ENCODE data around the gene POU6F2. TPM values are rescaled to one million over a fixed set of nuclear protein-coding genes. Genes with fewer than 3 reads are reported as not detected.
"Not testable (repeated sequence)": the region's sequence is repeated elsewhere in the genome, so short reads cannot be mapped to it uniquely, and the experiment has no call there.

The POU6F2 gene
- total and polyA plus RNA-seq, 5 donors = 0.81 to 3.4 (median 2.9) TPM

- no peaks in the 10 kb centered on the region for H3K9me3 ChIP-seq (ENCODE audit: control insufficient read depth, low read length)
- H3K4me1 ChIP-seq (ENCODE audit: control insufficient read depth, insufficient read depth, low read length) = no peaks in the 10 kb centered on the region
- H3K27ac ChIP-seq (ENCODE audit: low read length) = no peak overlapping the region
- DNase-seq (no peak), ATAC-seq (no peak)
- H3K4me3 ChIP-seq (ENCODE audit: low read length) = no peak overlapping the region
- intact Hi-C loops (cut with DNase I) = no loop called here
- no peaks in the 10 kb centered on the region for H3K27me3 ChIP-seq (ENCODE audit: control insufficient read depth, insufficient read depth)
- WGBS = 46% methylated on average over 4 of the region's 4 CpGs
Observed at GRCh38 chr7:39187130-39187529, 209.4 kb downstream of the POU6F2 start.

- Histone ChIP-seq H3K4me1 (ENCODE audit: control insufficient read depth, insufficient read depth, low read length) (no peaks in the 10 kb centered on the region), H3K27ac (ENCODE audit: low read length) (no peak overlapping the region), H3K9me3 (ENCODE audit: control insufficient read depth, low read length) (no peaks in the 10 kb centered on the region), H3K27me3 (ENCODE audit: control insufficient read depth, insufficient read depth) (no peaks in the 10 kb centered on the region), H3K4me3 (ENCODE audit: low read length) (no peak overlapping the region)
- 64% methylated on average over 1 of the region's 1 CpG for WGBS
- intact Hi-C loops (cut with DNase I) = no loop called here
- ATAC-seq = no peak
- DNase-seq = no peak
Observed at GRCh38 chr7:39192476-39192875, 214.8 kb downstream of the POU6F2 start.

GRCh38 chr7:39194388-39194787, 216.7 kb downstream of the POU6F2 start:
- 92% methylated on average over 10 of the region's 10 CpGs for WGBS
- intact Hi-C loops (cut with DNase I) = not testable (repeated sequence)

GRCh38 chr7:39195967-39196366, 218.3 kb downstream of the POU6F2 start:
- WGBS = 75% methylated on average over 5 of the region's 5 CpGs
- H3K27me3 ChIP-seq (ENCODE audit: control insufficient read depth, insufficient read depth) = no peaks in the 10 kb centered on the region

More at GRCh38 chr7:39194388-39194787, 216.7 kb downstream of the POU6F2 start:
- H3K4me1 ChIP-seq (ENCODE audit: control insufficient read depth, insufficient read depth, low read length); H3K9me3 ChIP-seq (ENCODE audit: control insufficient read depth, low read length); H3K27me3 ChIP-seq (ENCODE audit: control insufficient read depth, insufficient read depth); ATAC-seq; H3K4me3 ChIP-seq (ENCODE audit: low read length); DNase-seq; H3K27ac ChIP-seq (ENCODE audit: low read length): not testable (repeated sequence)

GRCh38 chr7:39197831-39198230, 220.1 kb downstream of the POU6F2 start:
- H3K9me3 ChIP-seq (ENCODE audit: control insufficient read depth, low read length) = no peaks in the 10 kb centered on the region
- 61% methylated on average over 1 of the region's 1 CpG for WGBS
- no peak overlapping the region for H3K4me3 ChIP-seq (ENCODE audit: low read length)
- DNase-seq (no peak), ATAC-seq (no peak)
- H3K4me1 ChIP-seq (ENCODE audit: control insufficient read depth, insufficient read depth, low read length) = no peaks in the 10 kb centered on the region
- intact Hi-C loops (cut with DNase I) = no loop called here
- H3K27ac ChIP-seq (ENCODE audit: low read length) = no peak overlapping the region
- no peaks in the 10 kb centered on the region for H3K27me3 ChIP-seq (ENCODE audit: control insufficient read depth, insufficient read depth)

More at GRCh38 chr7:39195967-39196366, 218.3 kb downstream of the POU6F2 start:
- Histone ChIP-seq H3K4me1 (ENCODE audit: control insufficient read depth, insufficient read depth, low read length) (no peaks in the 10 kb centered on the region), H3K9me3 (ENCODE audit: control insufficient read depth, low read length) (no peaks in the 10 kb centered on the region), H3K27ac (ENCODE audit: low read length) (no peak overlapping the region), H3K4me3 (ENCODE audit: low read length) (no peak overlapping the region)
- ATAC-seq = no peak
- intact Hi-C loops (cut with DNase I) = no loop called here
- DNase-seq = no peak

- WGBS = 64% methylated on average over 2 of the region's 2 CpGs
Observed at GRCh38 chr7:39198556-39198955, 220.8 kb downstream of the POU6F2 start.

GRCh38 chr7:39199006-39199405, 221.3 kb downstream of the POU6F2 start:
- ATAC-seq (no peak), DNase-seq (no peak)
- no peak overlapping the region for H3K4me3 ChIP-seq (ENCODE audit: low read length)
- no peaks in the 10 kb centered on the region for H3K27me3 ChIP-seq (ENCODE audit: control insufficient read depth, insufficient read depth)
- H3K27ac ChIP-seq (ENCODE audit: low read length) = no peak overlapping the region
- no peaks in the 10 kb centered on the region for H3K4me1 ChIP-seq (ENCODE audit: control insufficient read depth, insufficient read depth, low read length)
- intact Hi-C loops (cut with DNase I) = no loop called here
- WGBS = 54% methylated on average over 4 of the region's 4 CpGs
- H3K9me3 ChIP-seq (ENCODE audit: control insufficient read depth, low read length) = no peaks in the 10 kb centered on the region

More at GRCh38 chr7:39198556-39198955, 220.8 kb downstream of the POU6F2 start:
- Histone ChIP-seq H3K4me1 (ENCODE audit: control insufficient read depth, insufficient read depth, low read length) (no peaks in the 10 kb centered on the region), H3K9me3 (ENCODE audit: control insufficient read depth, low read length) (no peaks in the 10 kb centered on the region), H3K4me3 (ENCODE audit: low read length) (no peak overlapping the region), H3K27ac (ENCODE audit: low read length) (no peak overlapping the region), H3K27me3 (ENCODE audit: control insufficient read depth, insufficient read depth) (no peaks in the 10 kb centered on the region)
- DNase-seq (no peak), ATAC-seq (no peak)
- intact Hi-C loops (cut with DNase I) = no loop called here

GRCh38 chr7:39199951-39200350, 222.2 kb downstream of the POU6F2 start:
- intact Hi-C loops (cut with DNase I) = no loop called here
- no peak overlapping the region for H3K4me3 ChIP-seq (ENCODE audit: low read length)
- DNase-seq = no peak
- no peak for ATAC-seq
- H3K4me1 ChIP-seq (ENCODE audit: control insufficient read depth, insufficient read depth, low read length) = no peaks in the 10 kb centered on the region
- WGBS = 83% methylated on average over 5 of the region's 5 CpGs
- H3K27ac ChIP-seq (ENCODE audit: low read length) = no peak overlapping the region
- no peaks in the 10 kb centered on the region for H3K27me3 ChIP-seq (ENCODE audit: control insufficient read depth, insufficient read depth)
- no peaks in the 10 kb centered on the region for H3K9me3 ChIP-seq (ENCODE audit: control insufficient read depth, low read length)

GRCh38 chr7:39202041-39202440, 224.3 kb downstream of the POU6F2 start:
- 58% methylated on average over 1 of the region's 1 CpG for WGBS
- Histone ChIP-seq H3K27me3 (ENCODE audit: control insufficient read depth, insufficient read depth) (no peaks in the 10 kb centered on the region), H3K4me1 (ENCODE audit: control insufficient read depth, insufficient read depth, low read length) (no peaks in the 10 kb centered on the region), H3K9me3 (ENCODE audit: control insufficient read depth, low read length) (no peaks in the 10 kb centered on the region), H3K27ac (ENCODE audit: low read length) (no peak overlapping the region), H3K4me3 (ENCODE audit: low read length) (no peak overlapping the region)
- intact Hi-C loops (cut with DNase I) = no loop called here
- ATAC-seq = no peak
- DNase-seq = no peak

- intact Hi-C loops (cut with DNase I) = no loop called here
- no peak overlapping the region for H3K4me3 ChIP-seq (ENCODE audit: low read length)
- DNase-seq (no peak), ATAC-seq (no peak)
- H3K27ac ChIP-seq (ENCODE audit: low read length) = no peak overlapping the region
- no peaks in the 10 kb centered on the region for H3K27me3 ChIP-seq (ENCODE audit: control insufficient read depth, insufficient read depth)
- WGBS = 81% methylated on average over 6 of the region's 6 CpGs
- H3K9me3 ChIP-seq (ENCODE audit: control insufficient read depth, low read length) = no peaks in the 10 kb centered on the region
- H3K4me1 ChIP-seq (ENCODE audit: control insufficient read depth, insufficient read depth, low read length) = no peaks in the 10 kb centered on the region
Observed at GRCh38 chr7:39210362-39210761, 232.7 kb downstream of the POU6F2 start.

GRCh38 chr7:39211581-39211980, 233.9 kb downstream of the POU6F2 start:
- Histone ChIP-seq H3K9me3 (ENCODE audit: control insufficient read depth, low read length) (no peaks in the 10 kb centered on the region), H3K4me3 (ENCODE audit: low read length) (no peak overlapping the region), H3K27me3 (ENCODE audit: control insufficient read depth, insufficient read depth) (no peaks in the 10 kb centered on the region), H3K27ac (ENCODE audit: low read length) (no peak overlapping the region), H3K4me1 (ENCODE audit: control insufficient read depth, insufficient read depth, low read length) (no peaks in the 10 kb centered on the region)
- intact Hi-C loops (cut with DNase I) = no loop called here
- WGBS = 67% methylated on average over 3 of the region's 3 CpGs
- ATAC-seq (no peak), DNase-seq (no peak)

GRCh38 chr7:39212876-39213275, 235.2 kb downstream of the POU6F2 start:
- no peaks in the 10 kb centered on the region for H3K27me3 ChIP-seq (ENCODE audit: control insufficient read depth, insufficient read depth)
- no peaks in the 10 kb centered on the region for H3K9me3 ChIP-seq (ENCODE audit: control insufficient read depth, low read length)
- intact Hi-C loops (cut with DNase I) = no loop called here
- ATAC-seq = no peak
- H3K27ac ChIP-seq (ENCODE audit: low read length) = no peak overlapping the region
- 54% methylated on average over 2 of the region's 2 CpGs for WGBS
- H3K4me1 ChIP-seq (ENCODE audit: control insufficient read depth, insufficient read depth, low read length) = no peaks in the 10 kb centered on the region
- H3K4me3 ChIP-seq (ENCODE audit: low read length) = no peak overlapping the region
- DNase-seq = no peak

All from right cardiac atrium (tissue), 5 donors.